Ovary (tissue), 9 donors: Measurements from ENCODE around the gene KCNMA1. TPM values are rescaled to one million over a fixed set of nuclear protein-coding genes. Genes with fewer than 3 reads are reported as not detected.

Experiments used
- DNase-seq, 5 donors: peaks; one replicate each; pipeline ENCODE4 v3.0.0-alpha.2; 2019 to 2020
- H3K27ac ChIP-seq, 2 donors: fragments of 200-600 bp; one replicate each; pipeline versions ENCODE4 v1.5.1 to v1.8.0; 2019 to 2022
- H3K27me3 ChIP-seq: fragments of 200-600 bp; one replicate; pipeline ENCODE4 v1.8.0; 2022
- H3K36me3 ChIP-seq: fragments of 200-600 bp; sonication (generic); one replicate; pipeline ENCODE4 v1.5.1; 2019
- H3K4me1 ChIP-seq: one replicate; pipeline ENCODE4 v1.8.1; 2013; ENCODE audit warnings: mild to moderate bottlenecking, moderate library complexity; ENCODE audit not compliant: insufficient read depth
- H3K4me3 ChIP-seq: fragments of 200-600 bp; sonication (generic); one replicate; pipeline ENCODE4 v1.5.1; 2017
- H3K9me3 ChIP-seq, 2 donors: fragments of 200-600 bp in 1 of 2; sonication (generic) in 1 of 2; one replicate each; pipeline versions ENCODE4 v1.5.1 to v1.8.1; 2013 to 2019; ENCODE audit warnings: mild to moderate bottlenecking in 1 of 2, moderate library complexity in 1 of 2
- CTCF ChIP-seq, 3 donors: fragments of 450-650 bp in 2 of 3; fragments of 200-600 bp in 1 of 3; IDR thresholded peaks; one replicate each; pipeline versions ENCODE4 v1.5.1 to v1.8.0; 2016 to 2022; ENCODE audit warnings: antibody characterized with exemption in 3 of 3, mild to moderate bottlenecking in 1 of 3
- EP300 ChIP-seq: sonication (generic); formaldehyde crosslinking; IDR thresholded peaks from one replicate; pipeline ENCODE4 v1.6.1; 2017; ENCODE audit warnings: antibody characterized with exemption
- POLR2A ChIP-seq: fragments of 450-650 bp; IDR thresholded peaks from one replicate; pipeline ENCODE4 v1.6.1; 2017; ENCODE audit warnings: antibody characterized with exemption, mild to moderate bottlenecking, moderate library complexity
- WGBS, 3 donors: extraction: QIAGEN DNeasy Blood & Tissue Kit in 1 of 3; methylation state at CpG; one replicate each; pipeline versions ENCODE4 v1.1.5 to v1.1.7; 2013 to 2017; 5-methylcytosine and 5-hydroxymethylcytosine counted together
- intact Hi-C, 4 donors: fragments of 100-400 bp; cut with DNase I; formaldehyde crosslinking; loops; one replicate each; pipeline versions ENCODE4 v1.11.0 to v1.15.1; 2022 to 2023
- polyA plus RNA-seq, 2 donors: library from polyadenylated mRNA; stranded (reverse); fragments of 200-250 nt in 1 of 2; fragments of 350-450 nt in 1 of 2; fragmentation: Illumina TruSeq in 1 of 2; extraction: RNeasy Lipid Tissue Mini Kit (QIAGEN cat#74804) in 1 of 2; gene quantifications; one replicate each; pipeline ENCODE4 v1.2.3, GENCODE V29; 2013 to 2014
- total RNA-seq, 7 donors: library from RNA; depleted of rRNA in 2 of 7; stranded (reverse); fragments of >200 nt in 2 of 7; fragmentation: NEBNext Ultra II Directional in 3 of 7; extraction: Animal tissue kit (Norgen Biotek cat#: 25700) in 3 of 7; gene quantifications; one replicate each; pipeline versions ENCODE4 v1.1.0 to v1.2.4, GENCODE V29; 2016 to 2023
- donor health status: DM: no; HTN: no; CAD: no; lungs with moderate emphysema.
- donor health status: DM: no; HTN: no; CAD: no.
- donor health status: Bipolar disorder and iron deficiency.
- donor health status: DM: yes; HTN: yes; CAD: no.
- donor health status: DM: no; HTN: no; CAD: no.
- donor health status: DM: yes; HTN: yes; CAD: no.

Gene KCNMA1
- total and polyA plus RNA-seq, 9 donors: 7.0 to 83.8 (median 25.1) TPM

DNA sequence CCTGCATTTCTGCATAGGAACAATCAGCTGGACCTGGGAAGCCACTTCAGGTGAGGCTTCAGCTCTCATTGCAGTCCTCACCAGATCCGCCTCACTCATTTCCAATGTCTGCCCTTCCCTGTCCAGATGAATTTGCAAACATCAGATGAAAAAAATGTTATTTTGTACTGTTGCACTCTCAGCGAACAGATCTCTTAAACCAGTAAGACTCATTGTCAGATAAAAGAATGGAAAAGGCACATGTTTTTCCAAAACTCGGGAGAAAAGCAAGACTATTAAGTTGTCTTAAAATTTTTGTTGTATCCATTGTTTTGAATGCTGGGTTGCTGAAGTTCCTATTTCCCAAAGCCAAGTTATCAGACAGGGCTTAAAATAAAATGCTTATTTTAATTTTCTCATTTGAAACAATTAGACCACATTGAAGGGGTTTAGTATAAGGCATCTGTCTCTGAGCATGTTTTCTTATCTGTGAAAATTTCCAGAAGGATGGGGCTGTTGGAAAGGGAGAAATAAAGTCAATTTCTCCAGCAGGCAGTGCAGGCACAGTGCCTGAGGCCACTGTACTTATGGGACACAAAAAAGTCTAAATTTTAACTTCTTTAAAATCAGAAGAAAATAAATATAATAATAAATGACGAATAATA is 396.8 kb downstream of the KCNMA1 start:
- no peak for DNase-seq
- Histone ChIP-seq H3K27ac (peak overlapping the region in 1 of 2 donors; percentile 36), H3K4me3 (no peak overlapping the region), H3K9me3 (no peaks in the 10 kb centered on the region), H3K27me3 (no peaks in the 10 kb centered on the region), H3K4me1 (peaks cover 38% of the 10 kb centered on the region), H3K36me3 (no peaks in the 10 kb centered on the region)
- TF ChIP-seq EP300 (no peak), CTCF (IDR thresholded peaks at IDR 0.05) (no peak), POLR2A (no peak)
- intact Hi-C loops: loop anchor here in 1 of 4 donors (10.0 kb wide), 1 partner anchor 66 kb away; no protein-coding TSS in a partner anchor
- 11 to 25% (median 12%) methylated on average over 4 of the region's 4 CpGs for WGBS, 3 donors

DNA sequence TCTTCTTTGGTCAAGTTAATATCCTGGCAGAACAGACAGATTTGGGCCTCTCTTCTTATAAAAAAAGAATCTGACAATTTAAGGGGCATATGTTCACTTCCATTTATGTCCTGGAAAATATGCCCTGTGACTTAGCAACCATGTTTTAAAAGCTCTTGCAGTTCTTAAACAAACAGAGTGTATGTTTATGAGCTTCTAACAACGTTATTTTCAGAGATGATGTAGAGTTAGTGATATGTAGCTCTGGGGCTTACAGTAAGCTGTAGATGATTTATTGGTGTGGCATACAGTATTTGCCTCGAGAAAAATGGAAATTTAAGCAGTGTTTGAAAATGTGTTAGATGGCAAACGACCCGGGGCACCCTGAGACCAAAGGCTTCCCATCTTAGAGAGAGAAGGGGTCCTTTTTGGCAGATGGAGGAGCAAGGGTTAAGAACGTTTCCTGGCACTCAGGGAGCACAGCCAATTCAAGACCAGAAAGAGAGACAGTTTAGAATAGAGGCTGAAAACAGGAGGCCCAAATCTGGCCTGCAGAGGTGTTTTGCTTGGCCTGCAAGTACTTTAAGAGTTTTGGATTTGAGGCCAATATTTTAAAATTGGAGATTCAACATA is 397.5 kb downstream of the KCNMA1 start:
- Histone ChIP-seq H3K27me3 (no peaks in the 10 kb centered on the region), H3K9me3 (no peaks in the 10 kb centered on the region), H3K4me1 (peaks cover 34% of the 10 kb centered on the region), H3K4me3 (no peak overlapping the region), H3K27ac (peak overlapping the region in 1 of 2 donors; percentile 36), H3K36me3 (no peaks in the 10 kb centered on the region)
- WGBS, 3 donors: 14 to 23% (median 15%) methylated on average over 5 of the region's 5 CpGs
- intact Hi-C loops: loop anchor here in 1 of 4 donors (10.0 kb wide), 1 partner anchor 65 kb away; no protein-coding TSS in a partner anchor
- DNase-seq: no peak
- no peak for TF ChIP-seq EP300

GRCh38 chr10:77237120-77237519 is 400.5 kb downstream of the KCNMA1 start:
- peaks cover 18% of the 10 kb centered on the region for H3K4me1 ChIP-seq
- no peak overlapping the region for H3K4me3 ChIP-seq
- no peaks in the 10 kb centered on the region for H3K36me3 ChIP-seq
- TF ChIP-seq POLR2A (no peak), CTCF (IDR thresholded peaks at IDR 0.05) (no peak), EP300 (no peak)
- no peaks in the 10 kb centered on the region for H3K9me3 ChIP-seq
- intact Hi-C loops: no loop called here
- H3K27ac ChIP-seq: no peak overlapping the region
- DNase-seq: no peak
- no peaks in the 10 kb centered on the region for H3K27me3 ChIP-seq

DNA sequence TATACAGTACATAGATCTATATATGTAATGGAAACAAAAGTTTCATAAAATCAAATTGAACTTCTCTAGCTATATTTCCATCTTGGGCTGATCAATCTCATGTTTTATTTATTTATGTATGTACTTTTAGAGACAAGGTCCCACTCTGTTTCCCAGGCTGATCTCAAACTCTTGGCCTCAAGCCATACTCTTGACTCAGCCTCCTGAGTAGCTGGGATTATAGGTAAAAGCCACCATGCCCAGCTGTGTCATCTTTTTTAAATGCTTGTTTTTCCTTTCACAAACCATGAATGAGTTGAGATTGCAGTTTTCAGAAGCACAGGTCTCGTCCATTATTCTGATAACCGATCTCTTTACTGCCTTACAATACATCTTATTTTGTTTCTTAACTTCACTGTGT is 400.9 kb downstream of the KCNMA1 start:
- intact Hi-C loops: no loop called here
- H3K9me3 ChIP-seq: no peaks in the 10 kb centered on the region
- H3K27ac ChIP-seq: no peak overlapping the region
- H3K36me3 ChIP-seq: no peaks in the 10 kb centered on the region
- TF ChIP-seq POLR2A (no peak), CTCF (IDR thresholded peaks at IDR 0.05) (no peak), EP300 (no peak)
- DNase-seq: no peak
- 89 to 93% (median 91%) methylated on average over 2 of the region's 2 CpGs for WGBS, 3 donors
- H3K4me3 ChIP-seq: no peak overlapping the region
- H3K4me1 ChIP-seq: peaks cover 14% of the 10 kb centered on the region
- H3K27me3 ChIP-seq: no peaks in the 10 kb centered on the region

- intact Hi-C loops: no loop called here
- TF ChIP-seq CTCF (IDR thresholded peaks at IDR 0.05): no peak
- no peak for TF ChIP-seq EP300
- Histone ChIP-seq H3K4me1 (peaks cover 8% of the 10 kb centered on the region), H3K27me3 (no peaks in the 10 kb centered on the region), H3K9me3 (no peaks in the 10 kb centered on the region), H3K27ac (no peak overlapping the region), H3K36me3 (no peaks in the 10 kb centered on the region), H3K4me3 (no peak overlapping the region)
- WGBS, 3 donors: 77 to 97% (median 82%) methylated on average over 9 of the region's 9 CpGs
- no peak for DNase-seq
These were observed 401.6 kb downstream of the KCNMA1 start for GRCh38 chr10:77236029-77236428.
